GM18520 (cell line): ENCODE data around the gene BATF2.
"Not testable (repeated sequence)": the region's sequence is repeated elsewhere in the genome, so short reads cannot be mapped to it uniquely, and the experiment has no call there.

Experiments used
- ATAC-seq: cut with Tn5 transposase; IDR thresholded peaks from one replicate; pipeline ENCODE4 v1.9.1; 2021; ENCODE audit not compliant: unreplicated experiment

BATF2 gene

GRCh38 chr11:65013888-65014725 is 17.3 kb upstream of the BATF2 start, which contains the start of gene ARL2:
Gene ARL2 (plus strand): TSS chr11:65014160. CDS start chr11:65014208, 48 bp downstream.
- peak; percentile 68 for ATAC-seq

GRCh38 chr11:65013130-65013887 is 16.5 kb upstream of the BATF2 start:
- peak; percentile 42 for ATAC-seq

DNA sequence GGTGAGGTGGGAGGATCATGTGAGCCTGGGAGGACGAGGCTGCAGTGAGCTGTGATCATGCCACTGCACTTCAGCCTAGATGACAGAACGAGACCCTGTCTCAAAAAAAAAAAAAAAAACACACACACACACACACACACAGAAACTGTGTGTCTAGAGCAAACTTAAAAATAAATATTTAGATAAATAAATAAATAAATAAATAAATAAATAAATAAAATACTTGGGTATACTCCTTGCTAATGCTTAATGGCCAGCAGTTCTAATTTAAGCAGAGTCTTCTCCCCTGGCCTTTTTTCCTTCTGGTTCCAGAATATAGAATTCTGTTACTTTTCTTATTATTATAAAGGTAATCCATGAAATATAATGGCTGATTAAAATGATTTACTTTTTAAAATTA is 12.1 kb upstream of the BATF2 start:
- no peak for ATAC-seq

GRCh38 chr11:65008016-65008415 is 11.2 kb upstream of the BATF2 start:
- no peak for ATAC-seq

- not testable (repeated sequence) for ATAC-seq
These were observed 7.2 kb upstream of the BATF2 start for GRCh38 chr11:65003968-65004367.

GRCh38 chr11:65003282-65003681 is 6.5 kb upstream of the BATF2 start:
- ATAC-seq: no peak

- no peak for ATAC-seq
These were observed 5.9 kb upstream of the BATF2 start for GRCh38 chr11:65002706-65003105.

- no peak for ATAC-seq
These were observed 2.7 kb upstream of the BATF2 start for GRCh38 chr11:64999478-64999877.

DNA sequence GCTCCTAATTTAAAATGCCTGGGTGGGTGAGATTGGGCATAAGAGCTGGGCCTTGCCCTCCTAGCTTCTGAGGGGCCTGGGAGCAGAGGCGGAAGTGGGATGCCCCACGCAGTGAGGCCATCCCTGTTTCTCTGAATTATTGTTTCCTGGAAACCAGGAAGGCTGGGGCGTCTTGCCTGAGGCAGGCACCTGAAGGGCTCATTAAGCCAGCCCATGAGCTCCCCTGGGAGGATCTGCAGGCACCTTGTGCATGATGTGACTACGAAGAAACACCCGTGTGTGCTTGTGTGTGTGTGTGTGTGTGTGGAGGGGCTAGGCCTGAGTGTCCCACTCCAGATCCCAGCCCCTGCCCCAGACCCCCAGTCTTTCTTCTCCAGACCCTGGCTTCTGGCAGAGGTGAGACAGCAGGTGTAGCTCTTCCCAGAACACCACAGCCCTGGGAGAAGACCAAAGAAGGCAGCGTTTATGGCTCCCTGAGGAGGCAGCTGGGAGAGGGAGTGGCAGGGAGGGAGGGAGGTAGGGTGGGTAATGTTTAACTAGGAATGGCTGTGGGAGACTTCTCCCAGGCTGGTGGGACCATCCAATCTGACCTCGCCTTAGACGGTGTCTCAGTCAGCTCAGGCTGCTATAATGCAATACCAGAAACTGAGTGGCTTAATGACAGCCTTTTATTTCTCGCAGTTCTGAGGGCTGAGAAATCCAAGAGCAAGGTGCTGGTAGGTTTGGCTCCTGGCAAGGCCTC is 2.1 kb upstream of the BATF2 start:
- ATAC-seq: no peak

DNA sequence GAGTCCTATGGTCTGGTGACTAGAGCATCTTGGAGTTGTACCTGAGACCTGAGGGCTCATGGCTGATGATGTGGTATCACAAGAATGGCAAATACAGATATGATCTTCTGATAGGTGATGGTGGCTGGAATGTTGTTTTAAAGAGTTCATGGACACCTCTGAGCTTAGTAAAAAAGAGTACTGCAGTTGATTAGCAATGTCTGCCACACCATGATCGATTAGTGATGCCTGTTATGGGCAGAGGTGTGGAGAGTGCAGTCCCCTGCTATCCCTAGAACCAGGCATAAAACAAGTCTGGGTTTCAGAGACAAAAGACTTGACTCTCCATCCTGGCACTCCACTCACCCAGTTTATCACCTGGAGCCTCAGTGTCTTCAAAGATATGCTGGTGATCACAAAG is 1.4 kb upstream of the BATF2 start:
- ATAC-seq: no peak

GRCh38 chr11:64996327-64996709 is 453 bp downstream of the BATF2 start:
- no peak for ATAC-seq

- ATAC-seq: no peak
These were observed 2.5 kb downstream of the BATF2 start for GRCh38 chr11:64994318-64994717.

GRCh38 chr11:64990222-64990923 is 6.4 kb downstream of the BATF2 start:
- no peak for ATAC-seq

DNA sequence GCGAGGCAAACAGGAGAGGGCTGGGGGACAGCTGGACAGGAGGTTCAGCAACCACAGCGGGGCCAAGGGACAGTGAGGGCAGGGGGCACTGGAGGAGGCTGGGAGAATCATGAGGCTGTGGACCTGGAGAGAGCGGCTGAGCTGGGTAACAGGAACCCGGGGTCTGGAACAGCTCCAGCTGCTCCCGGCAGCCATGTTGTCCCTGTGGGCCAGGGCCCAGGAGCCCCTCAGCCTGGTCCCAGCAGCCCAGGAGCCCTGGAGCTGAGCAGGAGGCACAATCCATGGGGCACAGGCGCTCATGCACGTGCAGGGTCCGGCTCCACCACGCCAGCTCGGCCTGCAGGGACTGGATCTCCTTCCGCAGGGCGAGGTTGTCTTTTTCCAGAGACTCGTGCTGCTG is 7.4 kb downstream of the BATF2 start:
- ATAC-seq: no peak

DNA sequence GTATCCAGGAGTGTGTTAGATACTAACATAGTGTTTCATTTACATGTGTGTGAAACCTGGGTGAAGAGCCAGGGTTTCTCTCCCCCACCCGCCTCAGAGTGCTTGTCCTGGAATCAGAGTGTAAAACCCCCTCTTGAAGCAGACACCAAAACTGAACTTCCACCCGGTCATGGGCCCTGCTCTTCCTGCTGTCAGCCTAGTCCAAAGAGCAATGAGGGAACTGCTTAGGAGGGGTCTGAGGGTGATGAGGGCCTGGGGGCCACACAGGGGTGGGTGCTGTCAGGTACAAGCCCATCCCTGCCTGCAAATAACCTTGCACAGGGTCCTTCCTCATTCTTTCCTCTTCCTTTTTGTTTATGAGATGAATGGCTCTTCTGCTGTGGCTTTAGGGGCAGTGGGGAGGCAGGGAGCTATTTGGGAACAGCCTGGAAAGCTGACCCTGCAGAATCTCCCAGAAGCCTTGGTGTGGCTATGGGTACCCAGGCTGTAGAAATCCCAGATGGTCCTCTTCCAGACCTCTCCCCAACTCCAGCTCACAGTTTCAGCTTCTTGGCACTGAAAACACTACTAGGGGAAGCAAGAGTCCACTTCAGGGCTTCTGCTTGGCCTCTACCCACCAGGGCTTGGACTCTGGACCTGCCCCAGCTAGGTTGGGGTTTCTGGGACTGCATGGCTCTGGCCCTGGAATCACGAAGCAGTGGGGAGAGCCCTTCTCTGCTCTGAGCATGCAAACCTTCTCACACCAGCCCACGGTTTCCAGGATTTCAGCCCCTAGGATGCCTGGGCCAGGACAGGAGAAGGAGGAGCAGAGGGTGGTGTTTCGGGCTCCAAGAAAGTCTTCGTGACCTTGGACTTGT is 8.5 kb downstream of the BATF2 start:
- no peak for ATAC-seq

- not testable (repeated sequence) for ATAC-seq
These were observed 13.4 kb downstream of the BATF2 start for GRCh38 chr11:64983339-64983738.

GRCh38 chr11:64976651-64977050 is 20.1 kb downstream of the BATF2 start:
- ATAC-seq: no peak

GRCh38 chr11:64974124-64974523 is 22.6 kb downstream of the BATF2 start:
- no peak for ATAC-seq

DNA sequence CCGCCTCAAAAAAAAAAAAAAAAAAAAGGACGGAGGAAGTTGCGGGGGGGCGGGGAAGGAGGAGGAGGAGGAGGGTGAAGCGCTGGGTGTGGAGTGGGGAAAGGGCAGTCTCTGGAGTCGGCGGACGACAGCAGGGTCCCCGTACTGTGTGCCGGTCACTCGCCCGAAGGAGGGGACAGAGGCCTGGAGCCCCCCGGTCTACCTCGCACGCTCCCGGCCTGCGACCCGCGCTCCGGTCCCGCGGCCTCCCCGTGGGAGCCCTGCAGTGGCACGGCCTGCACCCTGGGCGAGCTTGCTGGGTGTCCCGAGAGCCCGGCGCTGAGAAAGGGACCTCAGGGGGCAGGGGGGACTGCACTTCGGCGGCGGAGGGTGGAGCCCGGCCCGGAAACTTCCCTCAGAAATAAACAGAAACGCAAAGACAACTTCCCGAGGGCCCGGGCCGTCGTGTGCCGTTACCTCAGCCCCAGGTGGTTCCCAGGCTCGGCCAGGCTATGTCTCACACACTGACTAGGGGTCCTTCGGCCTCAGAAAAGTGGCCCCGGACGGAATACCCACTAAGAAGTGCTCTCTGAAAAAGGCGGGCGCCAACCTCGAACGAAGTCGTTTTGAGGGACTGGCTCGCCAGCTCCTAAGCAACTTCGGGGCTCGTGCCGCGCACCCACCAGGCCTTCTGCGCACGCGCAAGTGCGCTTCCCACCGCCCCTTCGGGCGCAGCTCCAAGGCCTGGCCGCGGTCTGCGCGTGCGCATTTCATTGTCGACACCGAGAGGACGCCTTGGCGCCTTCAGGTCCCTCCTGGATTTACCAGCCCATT is 25.1 kb downstream of the BATF2 start, which contains the start of gene MAJIN:
TSS of gene MAJIN (minus strand) at position 688 of the 813 bp plus-strand sequence. CDS start 12,703 bp downstream, outside the sequence.
- no peak for ATAC-seq
